Measurements from ENCODE around the gene AP5B1. TPM values are rescaled to one million over a fixed set of nuclear protein-coding genes. Genes with fewer than 3 reads are reported as not detected.

Gene AP5B1
- total RNA-seq, 2 experiments from 2014 or later = 19.1 to 19.7 TPM

DNA sequence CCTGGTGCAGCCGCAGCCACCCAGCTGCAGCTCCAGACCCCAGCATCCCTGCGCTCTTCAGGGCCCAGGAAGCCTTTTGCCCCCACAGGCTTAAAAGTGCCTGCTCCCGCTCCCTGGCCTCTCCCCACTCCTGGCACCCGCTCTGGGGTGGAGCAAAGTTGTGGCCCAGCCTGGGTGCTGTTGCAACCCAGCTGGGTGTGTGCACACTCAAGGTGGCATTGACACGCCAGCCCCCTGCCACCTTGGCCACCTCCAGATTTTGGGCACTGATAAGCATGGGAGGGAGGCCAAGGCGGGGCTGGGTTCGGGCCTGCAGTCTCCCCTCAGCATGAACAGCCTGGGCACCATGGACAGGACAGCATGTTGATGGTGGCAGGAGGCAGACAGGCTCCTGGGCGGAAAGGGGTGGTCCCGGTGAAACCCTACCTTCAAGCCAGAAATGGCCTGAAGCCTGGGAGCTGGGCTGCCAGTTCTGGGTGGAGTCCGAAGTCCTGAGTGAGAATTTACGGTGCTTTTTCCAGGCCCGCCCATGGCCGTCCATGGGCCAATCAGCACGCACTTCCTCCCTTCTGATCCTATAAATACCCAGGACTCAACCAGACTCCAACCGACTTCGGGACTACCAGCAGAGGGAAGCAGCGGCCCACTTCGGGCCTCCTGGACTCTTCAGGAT, 36.6 kb downstream of the AP5B1 start:
- ChIA-PET CTCF (interaction anchor here (1.1 to 1.2 kb wide), 2 partner anchors 26 to 73 kb away, joined by 4 read pairs; no protein-coding TSS in a partner anchor), POLR2A (interaction anchor here (0.7 kb wide), 1 partner anchor 82 kb away, joined by 3 read pairs; no protein-coding TSS in a partner anchor)

DNA sequence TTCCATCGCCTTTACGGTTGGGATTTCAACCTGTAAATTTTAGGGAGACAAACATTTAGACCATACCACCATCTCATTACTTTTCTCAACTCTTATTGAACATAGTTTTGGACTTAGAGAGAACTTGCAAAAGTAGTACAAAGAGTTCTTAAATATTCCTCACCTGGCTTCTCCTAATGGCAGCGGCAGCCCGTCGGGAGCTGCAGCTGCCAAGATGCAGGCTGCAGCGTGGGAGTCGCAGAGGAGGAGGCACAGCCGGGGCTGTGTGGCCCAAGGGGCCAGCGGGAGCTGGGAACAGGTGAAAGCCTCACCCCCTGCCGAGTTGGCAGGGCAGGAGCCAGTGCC, 37.1 kb downstream of the AP5B1 start:
- ChIA-PET CTCF (interaction anchor here (1.2 kb wide), 1 partner anchor 74 kb away, joined by 4 read pairs; no protein-coding TSS in a partner anchor), POLR2A (no interaction called here)

DNA sequence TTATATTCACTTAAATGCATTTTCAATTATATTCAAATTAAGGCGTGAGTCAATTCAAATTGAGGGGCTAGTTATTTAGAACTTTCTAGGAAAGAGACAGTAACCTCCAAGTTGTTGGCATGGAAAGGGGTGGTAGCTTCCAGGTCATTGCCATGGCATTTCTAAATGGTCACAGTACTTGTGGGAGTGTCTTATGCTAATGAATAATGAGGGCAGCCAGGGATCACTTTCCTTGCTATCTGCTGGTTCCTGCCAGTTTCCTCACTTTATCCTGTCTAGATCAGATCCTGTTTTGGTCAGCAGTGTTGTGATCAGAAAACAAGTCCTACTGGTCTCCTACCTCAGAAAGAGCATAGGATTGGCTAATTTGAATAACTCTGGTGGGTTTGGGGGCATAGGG, 38.4 kb downstream of the AP5B1 start:
- CTCF ChIA-PET = interaction anchor here (0.5 to 0.6 kb wide), 2 partner anchors 17 to 27 kb away, joined by 4 to 5 read pairs; no protein-coding TSS in a partner anchor
- POLR2A ChIA-PET = no interaction called here

DNA sequence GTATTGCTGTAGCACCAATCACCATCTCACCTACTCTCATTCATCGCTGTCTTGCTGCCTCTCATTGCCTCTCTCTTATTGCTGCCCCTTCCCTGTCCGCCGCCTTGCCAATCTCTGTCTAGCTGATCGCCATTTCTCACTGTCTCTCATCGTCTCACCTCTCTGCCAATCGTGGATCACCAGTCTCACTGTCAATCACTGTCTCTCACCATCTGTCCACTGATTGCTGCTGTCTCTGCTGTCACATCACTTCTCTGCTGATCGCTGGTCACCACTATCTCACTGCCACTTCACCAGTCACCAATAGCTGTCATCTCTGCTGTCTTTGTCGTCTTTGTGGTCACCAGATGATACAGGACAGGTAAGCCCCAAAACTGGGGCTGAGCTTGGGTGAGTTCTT, 39.6 kb downstream of the AP5B1 start:
- ChIA-PET CTCF (no interaction called here), POLR2A (no interaction called here)

DNA sequence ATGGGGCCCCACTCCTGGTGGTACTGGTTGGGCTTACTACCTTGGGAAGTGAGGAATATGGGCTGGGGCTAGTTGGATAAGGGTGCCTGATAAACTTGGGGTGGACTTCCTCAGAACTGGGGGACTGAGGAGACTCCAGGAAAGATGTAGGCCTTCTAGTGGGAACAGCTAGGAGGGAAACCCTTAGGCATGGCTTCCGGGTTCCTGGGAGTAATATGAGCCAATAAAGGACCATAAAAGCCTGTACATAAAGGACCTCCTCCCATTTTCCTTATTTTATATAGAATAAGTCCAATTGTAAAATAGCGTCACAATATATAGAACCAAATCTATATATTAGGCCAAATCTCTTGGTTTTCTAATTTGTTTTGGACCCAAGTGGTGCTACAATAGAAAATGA, 41.8 kb downstream of the AP5B1 start:
- CTCF ChIA-PET = no interaction called here
- POLR2A ChIA-PET = no interaction called here

DNA sequence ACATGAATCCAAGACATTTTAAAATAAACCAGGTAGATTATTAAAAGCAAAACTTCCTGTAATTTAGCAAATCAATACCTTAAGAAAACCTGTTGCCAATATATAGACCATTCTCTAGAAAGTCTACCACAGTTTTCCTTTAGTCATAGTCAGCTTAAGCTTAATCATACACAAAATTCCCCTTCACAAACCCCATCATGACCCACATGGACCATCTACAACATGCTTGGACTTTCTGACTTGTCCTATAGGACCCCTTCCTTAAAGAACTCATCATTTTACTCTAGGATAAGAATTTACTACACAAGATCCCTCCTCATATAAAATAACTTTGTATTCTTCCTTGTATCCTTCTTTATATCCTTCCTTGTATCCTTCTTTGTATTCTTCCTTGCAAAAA, 44.0 kb downstream of the AP5B1 start:
- POLR2A ChIA-PET = no interaction called here
- CTCF ChIA-PET = no interaction called here

DNA sequence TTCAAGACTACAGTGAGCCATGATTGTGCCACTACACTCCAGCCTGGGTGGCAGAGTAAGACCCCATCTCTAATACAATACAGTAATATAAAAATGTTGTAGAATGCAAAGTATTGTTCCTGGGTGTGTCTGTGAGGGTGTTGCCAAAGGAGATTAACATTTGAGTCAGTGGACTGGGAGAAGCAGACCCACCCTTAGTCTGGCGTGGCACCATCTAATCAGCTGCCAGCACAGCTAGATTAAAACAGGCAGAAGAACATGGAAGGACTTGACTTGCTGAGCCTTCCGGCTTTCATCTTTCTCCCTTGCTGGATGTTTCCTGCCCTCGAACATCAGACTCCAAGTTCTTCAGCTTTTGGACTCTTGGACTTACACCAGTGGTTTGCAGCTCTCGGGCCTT, 45.7 kb downstream of the AP5B1 start:
- ChIA-PET POLR2A (interaction anchor here (0.7 kb wide), 1 partner anchor 21 kb away, joined by 3 read pairs; no protein-coding TSS in a partner anchor), CTCF (interaction anchor here (0.6 to 1.2 kb wide), 3 partner anchors 26 to 223 kb away, joined by 3 read pairs; no protein-coding TSS in a partner anchor)

DNA sequence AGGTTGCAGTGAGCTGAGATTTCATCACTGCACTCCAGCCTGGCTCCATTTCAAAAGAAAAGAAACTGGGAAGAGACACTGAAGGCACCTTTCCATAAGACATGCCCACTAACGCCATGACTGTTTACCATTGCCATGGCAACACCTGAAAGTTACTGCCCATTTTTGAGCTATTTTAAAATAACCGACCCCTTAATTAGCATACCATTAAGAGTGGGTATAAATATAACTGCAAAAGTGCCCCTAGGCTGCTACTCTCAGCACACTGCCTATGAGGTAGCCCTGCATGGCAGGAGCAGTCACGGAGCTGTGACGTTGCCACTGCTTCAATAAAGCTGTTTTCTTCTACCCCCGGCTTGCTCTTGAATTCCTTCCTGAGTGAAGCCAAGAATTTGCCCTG, 50.3 kb downstream of the AP5B1 start:
- ChIA-PET POLR2A (no interaction called here), CTCF (interaction anchor here (0.6 to 1.0 kb wide), 4 partner anchors 19 to 259 kb away, joined by 3 to 4 read pairs (median 3); partner anchors contain the start of gene KAT5)

DNA sequence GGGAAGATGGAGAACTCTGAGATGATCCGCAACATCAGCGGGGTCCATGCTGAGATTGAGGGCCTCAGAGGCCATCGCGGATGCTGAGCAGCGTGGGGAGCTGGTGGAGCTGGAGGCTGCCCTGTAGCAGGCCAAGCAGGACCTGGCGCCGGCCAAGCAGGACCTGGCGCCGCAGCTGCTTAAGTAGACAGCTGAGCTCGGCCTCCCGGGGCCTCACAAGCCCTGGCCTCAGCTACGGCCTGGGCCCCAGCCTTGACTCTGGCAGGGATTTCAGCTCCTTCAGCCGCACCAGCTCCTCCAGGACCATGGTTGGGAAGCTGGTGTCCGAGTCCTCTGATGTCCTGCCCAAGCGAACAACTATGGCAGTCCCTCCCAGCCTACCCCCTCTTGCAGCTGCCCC, 52.9 kb downstream of the AP5B1 start:
- POLR2A ChIA-PET = no interaction called here
- CTCF ChIA-PET = interaction anchor here (0.6 to 2.5 kb wide), 4 partner anchors 8 to 295 kb away, joined by 3 to 10 read pairs (median 3); partner anchors contain the start of gene KAT5

DNA sequence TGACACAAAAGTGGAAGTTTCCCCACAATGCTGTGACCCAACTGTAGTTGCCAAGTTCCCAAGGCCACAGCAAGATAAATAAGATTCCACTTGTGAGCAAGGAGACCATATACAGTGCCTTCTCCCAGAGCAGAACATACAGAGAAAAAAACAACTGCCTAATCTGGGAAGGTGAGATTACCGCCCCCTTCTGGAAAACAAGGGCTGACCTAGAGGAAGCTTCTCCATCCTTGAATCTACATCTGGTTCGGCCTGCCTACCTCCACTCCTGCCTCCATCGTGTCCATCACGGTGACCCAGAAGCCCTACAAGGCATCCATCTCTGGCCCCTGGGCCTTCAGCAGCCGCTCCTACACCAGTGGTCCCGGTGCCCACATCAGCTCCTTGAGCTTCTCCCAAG, 54.1 kb downstream of the AP5B1 start:
- ChIA-PET CTCF (interaction anchor here (2.5 kb wide), 1 partner anchor 15 kb away, joined by 10 read pairs; the partner anchor contains the start of gene KAT5), POLR2A (interaction anchor here (0.5 kb wide), 1 partner anchor 307 kb away, joined by 3 read pairs; no protein-coding TSS in a partner anchor)

Other genes starting within 250 kb of the AP5B1 start
- gene LTBP3, start 222.6 kb downstream of the AP5B1 start, total RNA-seq = 10 to 100 TPM; 35.5 to 36.3 TPM
- gene ZNRD2, start 210.5 kb downstream of the AP5B1 start, total RNA-seq = 10 to 100 TPM; 76.7 to 78.2 TPM
- 10 to 100 TPM; 30.3 to 31.1 TPM for gene FAM89B, start 208.4 kb downstream of the AP5B1 start, total RNA-seq
- gene EHBP1L1, start 204.9 kb downstream of the AP5B1 start, total RNA-seq = 100 to 1,000 TPM; 115 to 120 TPM
- under 1 TPM; 0.34 to 0.46 TPM for gene KCNK7, start 185.2 kb downstream of the AP5B1 start, total RNA-seq
- 10 to 100 TPM; 64.8 to 65.9 TPM for gene MAP3K11, start 166.8 kb downstream of the AP5B1 start, total RNA-seq
- 10 to 100 TPM; 41.0 to 46.6 TPM for gene PCNX3, start 165.2 kb downstream of the AP5B1 start, total RNA-seq
- gene SIPA1, start 142.9 kb downstream of the AP5B1 start, total RNA-seq = 100 to 1,000 TPM; 141 to 143 TPM
- gene RELA, start 118.1 kb downstream of the AP5B1 start, total RNA-seq = 10 to 100 TPM; 78.9 to 80.2 TPM
- gene KAT5, start 68.7 kb downstream of the AP5B1 start, total RNA-seq = 10 to 100 TPM; 64.8 to 72.7 TPM
- 100 to 1,000 TPM; 116 to 130 TPM for gene RNASEH2C, start 60.2 kb downstream of the AP5B1 start, total RNA-seq
- gene OVOL1, start 6.1 kb upstream of the AP5B1 start, total RNA-seq = not detected
- 1 to 10 TPM; 3.0 to 3.3 TPM for gene SNX32, start 53.0 kb upstream of the AP5B1 start, total RNA-seq
- gene CFL1, start 77.2 kb upstream of the AP5B1 start, total RNA-seq = 1,000 to 10,000 TPM; 1,167 to 1,207 TPM
- gene MUS81, start 79.5 kb upstream of the AP5B1 start, total RNA-seq = 10 to 100 TPM; 82.0 to 82.9 TPM
- 1 to 10 TPM; 3.7 to 5.7 TPM for gene EFEMP2, start 91.8 kb upstream of the AP5B1 start, total RNA-seq
- 10 to 100 TPM; 48.9 to 51.7 TPM for gene CTSW, start 98.9 kb upstream of the AP5B1 start, total RNA-seq
- 100 to 1,000 TPM; 119 to 132 TPM for gene FIBP, start 107.5 kb upstream of the AP5B1 start, total RNA-seq
- 10 to 100 TPM; 77.7 to 81.8 TPM for gene CCDC85B, start 109.7 kb upstream of the AP5B1 start, total RNA-seq
- gene FOSL1, start 119.4 kb upstream of the AP5B1 start, total RNA-seq = 10 to 100 TPM; 23.0 to 24.7 TPM
- 10 to 100 TPM; 15.2 to 18.2 TPM for gene C11orf68, start 138.1 kb upstream of the AP5B1 start, total RNA-seq
- 100 to 1,000 TPM in 1 of 2 experiments, 10 to 100 TPM in 1; 99.6 to 102 TPM for gene DRAP1, start 138.4 kb upstream of the AP5B1 start, total RNA-seq
- gene TSGA10IP, start 164.5 kb upstream of the AP5B1 start, total RNA-seq = not detected
- gene SART1, start 180.8 kb upstream of the AP5B1 start, total RNA-seq = 10 to 100 TPM; 65.4 to 70.1 TPM
- gene EIF1AD, start 221.2 kb upstream of the AP5B1 start, total RNA-seq = 10 to 100 TPM; 73.9 to 80.6 TPM
- 100 to 1,000 TPM; 243 to 253 TPM for gene BANF1, start 221.5 kb upstream of the AP5B1 start, total RNA-seq
- gene CST6, start 231.0 kb upstream of the AP5B1 start, total RNA-seq = not detected
- not detected for gene CATSPER1, start 245.5 kb upstream of the AP5B1 start, total RNA-seq